ENCODE data around the gene CCDC73. TPM values are rescaled to one million over a fixed set of nuclear protein-coding genes. Genes with fewer than 3 reads are reported as not detected.
A peak's percentile ranks its signal among the peaks of the same experiment; 100 is the strongest.
"Not testable (repeated sequence)": the region's sequence is repeated elsewhere in the genome, so short reads cannot be mapped to it uniquely, and the experiment has no call there.

Gene CCDC73
- total RNA-seq, 4 donors from 2014 or later: 0.21 to 3.3 (median 0.59) TPM

- peaks cover 0 to 79% (median 16%) of the 10 kb centered on the region in 3 donors for H3K36me3 ChIP-seq
- peaks cover 0 to 7% (median under 1%) of the 10 kb centered on the region in 4 donors for H3K4me1 ChIP-seq
- no peak overlapping the region for H3K4me3 ChIP-seq
- TF ChIP-seq POLR2A (IDR thresholded peaks at IDR 0.05) (no peak), CTCF (IDR thresholded peaks at IDR 0.05) (no peak), EP300 (IDR thresholded peaks at IDR 0.05) (no peak)
- H3K9me3 ChIP-seq: no peaks in the 10 kb centered on the region
- WGBS, 2 donors: 75 to 76% methylated on average over 1 of the region's 1 CpG
- no peak overlapping the region for H3K27ac ChIP-seq
- DNase-seq (ENCODE audit: low spot score in 2 of 2): no peak
- no peaks in the 10 kb centered on the region for H3K27me3 ChIP-seq
These were observed 196.5 kb downstream of the CCDC73 start for GRCh38 chr11:32597921-32598320.

- H3K4me3 ChIP-seq; H3K27ac ChIP-seq; H3K9me3 ChIP-seq; H3K27me3 ChIP-seq; DNase-seq (ENCODE audit: low spot score in 2 of 2); H3K4me1 ChIP-seq: not testable (repeated sequence)
- peaks cover 7 to 80% (median 20%) of the 10 kb centered on the region in 3 donors for H3K36me3 ChIP-seq
- WGBS, 2 donors: 96 to 97% methylated on average over 14 of the region's 14 CpGs
These were observed 198.3 kb downstream of the CCDC73 start for GRCh38 chr11:32596114-32596513.

- no peak for TF ChIP-seq CTCF (IDR thresholded peaks at IDR 0.05)
- TF ChIP-seq POLR2A (IDR thresholded peaks at IDR 0.05): no peak
- no peaks in the 10 kb centered on the region for H3K4me1 ChIP-seq
- DNase-seq (ENCODE audit: low spot score in 2 of 2): no peak
- H3K27me3 ChIP-seq: no peaks in the 10 kb centered on the region
- no peak overlapping the region for H3K27ac ChIP-seq
- no peaks in the 10 kb centered on the region for H3K9me3 ChIP-seq
- H3K4me3 ChIP-seq: no peak overlapping the region
- peaks cover 9 to 90% (median 32%) of the 10 kb centered on the region in 3 donors for H3K36me3 ChIP-seq
These were observed 200.2 kb downstream of the CCDC73 start for GRCh38 chr11:32594272-32594671.

GRCh38 chr11:32586576-32587190 is 207.8 kb downstream of the CCDC73 start:
- DNase-seq (ENCODE audit: low spot score in 2 of 2): no peak
- no peaks in the 10 kb centered on the region for H3K27me3 ChIP-seq
- H3K4me1 ChIP-seq: peaks cover 0 to 30% (median 23%) of the 10 kb centered on the region in 4 donors
- no peak for TF ChIP-seq CTCF (IDR thresholded peaks at IDR 0.05)
- TF ChIP-seq POLR2A (IDR thresholded peaks at IDR 0.05): no peak
- TF ChIP-seq EP300 (IDR thresholded peaks at IDR 0.05): no peak
- H3K4me3 ChIP-seq: no peak overlapping the region
- no peak overlapping the region for H3K27ac ChIP-seq
- 72 to 77% methylated on average over 4 of the region's 4 CpGs for WGBS, 2 donors
- peaks cover 11 to 34% (median 19%) of the 10 kb centered on the region in 3 donors for H3K36me3 ChIP-seq
- no peaks in the 10 kb centered on the region for H3K9me3 ChIP-seq

GRCh38 chr11:32584921-32585320 is 209.5 kb downstream of the CCDC73 start:
- TF ChIP-seq POLR2A (IDR thresholded peaks at IDR 0.05) (no peak), EP300 (IDR thresholded peaks at IDR 0.05) (no peak), CTCF (IDR thresholded peaks at IDR 0.05) (no peak)
- Histone ChIP-seq H3K27me3 (no peaks in the 10 kb centered on the region), H3K36me3 (peaks cover 6 to 16% (median 9%) of the 10 kb centered on the region in 3 donors), H3K9me3 (no peaks in the 10 kb centered on the region), H3K4me1 (peaks cover 0 to 30% (median 23%) of the 10 kb centered on the region in 4 donors), H3K27ac (no peak overlapping the region), H3K4me3 (peak overlapping the region; percentile 60 to 93 (median 80))
- WGBS, 2 donors: 8 to 9% methylated on average over 7 of the region's 7 CpGs
- no peak for DNase-seq (ENCODE audit: low spot score in 2 of 2)

Data from tibial nerve (tissue), 4 donors.